ENCODE data around the gene SORCS2.

- TF ChIP-seq CTCF (conservative IDR thresholded peaks at IDR 0.05; ENCODE audit: low read depth, low read length): no peak
- TF ChIP-seq EZH2 (IDR thresholded peaks at IDR 0.05; ENCODE audit: borderline replicate concordance, low read depth, low read length, poor library complexity, severe bottlenecking): no peak
Observed at GRCh38 chr4:7247521-7247920, 55.2 kb downstream of the SORCS2 start.

All from A673 (cell line).